Spleen (tissue), 7 donors: Measurements from ENCODE around the gene XPR1.

Experiments used
- POLR2A ChIP-seq, 3 donors: fragments of 450-650 bp; IDR thresholded peaks; one replicate each; pipeline ENCODE4 v1.5.1; 2017; ENCODE audit warnings: antibody characterized with exemption in 3 of 3, mild to moderate bottlenecking in 1 of 3
- TF ChIP-seq, protein P1 (sequence below), 11 experiments: fragments of 200-600 bp in 7 of 11; fragments of 450-650 bp in 4 of 11; sonication (generic) in 4 of 11; IDR thresholded peaks in 8 of 11; conservative IDR thresholded peaks in 3 of 11; 1 replicate in 7 of 11; 2 replicates in 4 of 11; pipeline versions ENCODE4 v1.4.0 to v1.8.0; 2016 to 2021; ENCODE audit warnings: antibody characterized with exemption in 11 of 11, inconsistent platforms in 4 of 11, mild to moderate bottlenecking in 1 of 11
- donor health status: DM: no; HTN: no; CAD: no; lungs with moderate emphysema.
- donor health status: DM: no; HTN: no; CAD: no.
- donor health status: DM: no; HTN: no; CAD: no.

DNA sequence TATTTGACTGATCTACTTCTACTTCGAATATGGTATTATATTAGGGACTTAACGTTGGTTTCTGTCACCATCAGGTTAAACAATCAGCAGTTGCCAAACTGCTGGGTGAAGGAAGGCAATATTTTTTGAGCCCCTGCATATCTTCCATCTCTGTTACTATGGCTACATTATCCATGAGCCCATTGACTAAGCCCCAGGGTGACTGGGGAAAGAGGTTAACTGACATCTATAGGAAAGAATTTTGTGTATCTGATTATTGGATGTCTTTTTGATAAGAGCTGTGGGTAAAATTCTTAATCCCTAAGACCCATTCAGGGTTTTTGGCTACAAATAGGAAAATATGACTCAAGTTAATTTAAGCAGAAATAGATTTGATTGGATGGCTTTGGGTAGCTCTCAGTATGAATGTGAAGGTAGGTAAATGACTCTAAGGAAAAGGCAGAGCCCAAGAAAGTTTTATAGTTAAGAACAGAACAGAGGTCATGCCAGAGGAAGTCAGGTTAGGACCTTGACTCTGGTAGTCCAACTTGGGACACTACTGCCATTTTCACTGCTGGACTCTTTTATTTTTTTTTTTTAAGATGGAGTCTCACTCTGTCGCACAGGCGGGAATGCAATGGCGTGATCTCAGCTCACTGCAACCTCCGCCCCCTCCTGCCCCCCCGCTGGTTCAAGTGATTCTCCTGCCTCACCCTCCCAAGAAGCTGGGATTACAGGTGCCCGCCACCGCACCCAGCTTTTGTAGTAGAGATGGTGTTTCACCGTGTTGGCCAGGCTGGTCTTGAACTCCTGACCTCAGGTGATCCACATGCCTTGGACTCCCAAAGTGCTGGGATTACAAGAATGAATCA lies 8.9 kb upstream of the XPR1 start:
- TF ChIP-seq POLR2A (IDR thresholded peaks at IDR 0.05): no peak
- TF ChIP-seq, protein P1, sequence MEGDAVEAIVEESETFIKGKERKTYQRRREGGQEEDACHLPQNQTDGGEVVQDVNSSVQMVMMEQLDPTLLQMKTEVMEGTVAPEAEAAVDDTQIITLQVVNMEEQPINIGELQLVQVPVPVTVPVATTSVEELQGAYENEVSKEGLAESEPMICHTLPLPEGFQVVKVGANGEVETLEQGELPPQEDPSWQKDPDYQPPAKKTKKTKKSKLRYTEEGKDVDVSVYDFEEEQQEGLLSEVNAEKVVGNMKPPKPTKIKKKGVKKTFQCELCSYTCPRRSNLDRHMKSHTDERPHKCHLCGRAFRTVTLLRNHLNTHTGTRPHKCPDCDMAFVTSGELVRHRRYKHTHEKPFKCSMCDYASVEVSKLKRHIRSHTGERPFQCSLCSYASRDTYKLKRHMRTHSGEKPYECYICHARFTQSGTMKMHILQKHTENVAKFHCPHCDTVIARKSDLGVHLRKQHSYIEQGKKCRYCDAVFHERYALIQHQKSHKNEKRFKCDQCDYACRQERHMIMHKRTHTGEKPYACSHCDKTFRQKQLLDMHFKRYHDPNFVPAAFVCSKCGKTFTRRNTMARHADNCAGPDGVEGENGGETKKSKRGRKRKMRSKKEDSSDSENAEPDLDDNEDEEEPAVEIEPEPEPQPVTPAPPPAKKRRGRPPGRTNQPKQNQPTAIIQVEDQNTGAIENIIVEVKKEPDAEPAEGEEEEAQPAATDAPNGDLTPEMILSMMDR (IDR thresholded peaks at IDR 0.05 in 8 of 11, conservative IDR thresholded peaks at IDR 0.05 in 3 of 11): no peak
